WERI-Rb-1 (cell line): Measurements from ENCODE around the gene BPIFB3.
A peak's percentile ranks its signal among the peaks of the same experiment; 100 is the strongest.
"Not testable (repeated sequence)": the region's sequence is repeated elsewhere in the genome, so short reads cannot be mapped to it uniquely, and the experiment has no call there.

Experiments
- DNase-seq: peaks from one replicate; pipeline ENCODE4 v3.0.0-alpha.2; 2020
- H3K27ac ChIP-seq: fragments of 250-450 bp; sonication (Bioruptor Pico); 2 replicates; pipeline ENCODE4 v1.5.1; 2020; ENCODE audit warnings: mild to moderate bottlenecking, moderate library complexity
- H3K27me3 ChIP-seq: fragments of 250-450 bp; sonication (Bioruptor Pico); 2 replicates; pipeline ENCODE4 v1.5.1; 2021; ENCODE audit warnings: mild to moderate bottlenecking, low read depth, moderate library complexity; ENCODE audit not compliant: insufficient read depth, severe bottlenecking
- H3K36me3 ChIP-seq: fragments of 250-450 bp; sonication (Bioruptor Pico); 2 replicates; pipeline ENCODE4 v1.5.1; 2020; ENCODE audit warnings: mild to moderate bottlenecking, moderate library complexity
- H3K4me3 ChIP-seq: 2 replicates; pipeline ENCODE4 v1.5.1; 2011; ENCODE audit warnings: low read depth, mild to moderate bottlenecking, control low read depth, low read length
- H3K9me3 ChIP-seq: fragments of 250-450 bp; sonication (Bioruptor Pico); 2 replicates; pipeline ENCODE4 v1.5.1; 2021; ENCODE audit warnings: mild to moderate bottlenecking, moderate library complexity; ENCODE audit not compliant: severe bottlenecking
- CTCF ChIP-seq: IDR thresholded peaks from 2 replicates; pipeline ENCODE4 v1.5.1; 2011; ENCODE audit warnings: low read depth, mild to moderate bottlenecking, control low read depth, inconsistent platforms, low read length

BPIFB3 gene

GRCh38 chr20:33091693-33092092, 38.0 kb downstream of the BPIFB3 start:
- Histone ChIP-seq H3K27ac (no peak overlapping the region), H3K36me3 (no peaks in the 10 kb centered on the region), H3K9me3 (no peaks in the 10 kb centered on the region), H3K4me3 (no peak overlapping the region), H3K27me3 (no peaks in the 10 kb centered on the region)
- DNase-seq, result no peak
- TF ChIP-seq CTCF, result no peak

- Histone ChIP-seq H3K9me3 (no peaks in the 10 kb centered on the region), H3K4me3 (no peak overlapping the region), H3K36me3 (no peaks in the 10 kb centered on the region), H3K27ac (no peak overlapping the region), H3K27me3 (no peaks in the 10 kb centered on the region)
- TF ChIP-seq CTCF, result no peak
- DNase-seq, result no peak
These were observed 38.7 kb downstream of the BPIFB3 start for GRCh38 chr20:33092361-33092760.

GRCh38 chr20:33093074-33093473, 39.4 kb downstream of the BPIFB3 start:
- no peaks in the 10 kb centered on the region for H3K27me3 ChIP-seq
- DNase-seq, result no peak
- no peak for TF ChIP-seq CTCF
- no peak overlapping the region for H3K27ac ChIP-seq
- no peaks in the 10 kb centered on the region for H3K9me3 ChIP-seq
- H3K4me3 ChIP-seq, result no peak overlapping the region
- H3K36me3 ChIP-seq, result no peaks in the 10 kb centered on the region

- Histone ChIP-seq H3K4me3 (no peak overlapping the region), H3K27me3 (no peaks in the 10 kb centered on the region), H3K36me3 (no peaks in the 10 kb centered on the region), H3K9me3 (no peaks in the 10 kb centered on the region), H3K27ac (no peak overlapping the region)
- DNase-seq, result no peak
- TF ChIP-seq CTCF, result no peak
These were observed 39.9 kb downstream of the BPIFB3 start for GRCh38 chr20:33093582-33093981.

GRCh38 chr20:33095249-33095648, 41.5 kb downstream of the BPIFB3 start:
- DNase-seq, result no peak
- TF ChIP-seq CTCF, result no peak
- no peaks in the 10 kb centered on the region for H3K9me3 ChIP-seq
- H3K4me3 ChIP-seq, result no peak overlapping the region
- H3K27ac ChIP-seq, result no peak overlapping the region
- H3K36me3 ChIP-seq, result no peaks in the 10 kb centered on the region
- H3K27me3 ChIP-seq, result no peaks in the 10 kb centered on the region

- H3K27ac ChIP-seq, H3K36me3 ChIP-seq, H3K4me3 ChIP-seq, H3K9me3 ChIP-seq, H3K27me3 ChIP-seq: not testable (repeated sequence)
- peak; percentile 73 for DNase-seq
- TF ChIP-seq CTCF, result peak; percentile 94
These were observed 42.3 kb downstream of the BPIFB3 start for GRCh38 chr20:33095902-33096584.
